Upper lobe of right lung (tissue), 1 donor: Measurements from ENCODE around the gene C11orf98. TPM values are rescaled to one million over a fixed set of nuclear protein-coding genes. Genes with fewer than 3 reads are reported as not detected.
"Not testable (repeated sequence)": the region's sequence is repeated elsewhere in the genome, so short reads cannot be mapped to it uniquely, and the experiment has no call there.

Experiments
- ATAC-seq: fragments of 200-7000 bp; cut with Tn5 transposase; one replicate; pipeline ENCODE4 v1.9.1; 2020; ENCODE audit warnings: mild to moderate bottlenecking, moderate library complexity
- DNase-seq: peaks from one replicate; pipeline ENCODE4 v3.0.0-alpha.2; 2020
- H3K27ac ChIP-seq: fragments of 200-600 bp; one replicate; pipeline ENCODE4 v1.8.0; 2022
- H3K27me3 ChIP-seq: fragments of 200-600 bp; one replicate; pipeline ENCODE4 v1.8.0; 2022; ENCODE audit warnings: mild to moderate bottlenecking
- H3K36me3 ChIP-seq: fragments of 200-600 bp; one replicate; pipeline ENCODE4 v1.8.0; 2022
- H3K4me1 ChIP-seq: fragments of 200-600 bp; one replicate; pipeline ENCODE4 v1.8.0; 2022
- H3K4me3 ChIP-seq: fragments of 200-600 bp; one replicate; pipeline ENCODE4 v1.8.0; 2022; ENCODE audit warnings: mild to moderate bottlenecking
- H3K9me3 ChIP-seq: fragments of 200-600 bp; one replicate; pipeline ENCODE4 v1.8.0; 2022
- CTCF ChIP-seq: fragments of 200-600 bp; IDR thresholded peaks from one replicate; pipeline ENCODE4 v1.8.0; 2022; ENCODE audit warnings: antibody characterized with exemption
- intact Hi-C: fragments of 100-400 bp; cut with DNase I; formaldehyde crosslinking; loops from one replicate; pipeline ENCODE4 v1.11.0; 2022
- total RNA-seq: library from RNA; stranded (reverse); fragmentation: NEBNext Ultra II Directional; extraction: Animal tissue kit (Norgen Biotek cat#: 25700); gene quantifications from one replicate; pipeline ENCODE4 v1.2.1, GENCODE V29; 2021
- donor health status: DM: no; HTN: yes; CAD: no; lungs with severe emphysema.

Gene C11orf98
- total RNA-seq, 1 donor from 2014 or later = 41.7 TPM

GRCh38 chr11:62678770-62679696 lies 14.0 kb upstream of the C11orf98 start, which contains the start of gene UBXN1:
TSS of gene UBXN1 (minus strand) at chr11:62679073. CDS start at chr11:62678923, 150 bp downstream.
- Histone ChIP-seq H3K4me1 (peaks cover 24% of the 10 kb centered on the region), H3K27ac (peak within 1 kb of the TSS; percentile 92), H3K4me3 (peak within 1 kb of the TSS; percentile 94), H3K36me3 (peaks cover 34% of the 10 kb centered on the region), H3K9me3 (no peaks in the 10 kb centered on the region), H3K27me3 (no peaks in the 10 kb centered on the region)
- intact Hi-C loops = no loop called here
- DNase-seq (peak; percentile 94), ATAC-seq (peak; percentile 95)
- no peak for TF ChIP-seq CTCF

- intact Hi-C loops = no loop called here
- TF ChIP-seq CTCF = no peak
- DNase-seq (no peak), ATAC-seq (no peak)
- Histone ChIP-seq H3K4me1 (peaks cover 24% of the 10 kb centered on the region), H3K4me3 (peak overlapping the region; percentile 94), H3K36me3 (peaks cover 39% of the 10 kb centered on the region), H3K27me3 (no peaks in the 10 kb centered on the region), H3K27ac (peak overlapping the region; percentile 92), H3K9me3 (no peaks in the 10 kb centered on the region)
These were observed 13.4 kb upstream of the C11orf98 start for GRCh38 chr11:62678433-62678769.

GRCh38 chr11:62677714-62678113 lies 12.7 kb upstream of the C11orf98 start:
- H3K9me3 ChIP-seq = no peaks in the 10 kb centered on the region
- ATAC-seq (no peak), DNase-seq (no peak)
- peak overlapping the region; percentile 94 for H3K4me3 ChIP-seq
- peak overlapping the region; percentile 92 for H3K27ac ChIP-seq
- H3K4me1 ChIP-seq = peaks cover 27% of the 10 kb centered on the region
- intact Hi-C loops = no loop called here
- H3K27me3 ChIP-seq = no peaks in the 10 kb centered on the region
- H3K36me3 ChIP-seq = peaks cover 39% of the 10 kb centered on the region
- no peak for TF ChIP-seq CTCF

- peaks cover 39% of the 10 kb centered on the region for H3K36me3 ChIP-seq
- no peak for DNase-seq
- H3K27ac ChIP-seq = no peak overlapping the region
- ATAC-seq = no peak
- peaks cover 33% of the 10 kb centered on the region for H3K4me1 ChIP-seq
- no peak for TF ChIP-seq CTCF
- no peak overlapping the region for H3K4me3 ChIP-seq
- intact Hi-C loops = no loop called here
- H3K9me3 ChIP-seq = no peaks in the 10 kb centered on the region
- H3K27me3 ChIP-seq = no peaks in the 10 kb centered on the region
These were observed 12.1 kb upstream of the C11orf98 start for GRCh38 chr11:62677156-62677555.

GRCh38 chr11:62676698-62677097 lies 11.7 kb upstream of the C11orf98 start:
- Histone ChIP-seq H3K4me1 (peaks cover 34% of the 10 kb centered on the region), H3K27ac (no peak overlapping the region), H3K9me3 (no peaks in the 10 kb centered on the region), H3K27me3 (no peaks in the 10 kb centered on the region), H3K4me3 (no peak overlapping the region), H3K36me3 (peaks cover 39% of the 10 kb centered on the region)
- intact Hi-C loops = no loop called here
- DNase-seq (no peak), ATAC-seq (no peak)
- no peak for TF ChIP-seq CTCF

- intact Hi-C loops, DNase-seq, H3K27me3 ChIP-seq, H3K9me3 ChIP-seq, H3K4me3 ChIP-seq, H3K27ac ChIP-seq, ATAC-seq: not testable (repeated sequence)
- Histone ChIP-seq H3K36me3 (peaks cover 39% of the 10 kb centered on the region), H3K4me1 (peaks cover 37% of the 10 kb centered on the region)
These were observed 10.4 kb upstream of the C11orf98 start for GRCh38 chr11:62675415-62675814.
